Esophagus muscularis mucosa (tissue), 4 donors: ENCODE measurements around the gene ASS1.
"Not testable (repeated sequence)": the region's sequence is repeated elsewhere in the genome, so short reads cannot be mapped to it uniquely, and the experiment has no call there.

Experiments
- EP300 ChIP-seq: sonication (generic); formaldehyde crosslinking; IDR thresholded peaks from one replicate; pipeline ENCODE4 v1.6.1; 2017; ENCODE audit warnings: antibody characterized with exemption
- POLR2A ChIP-seq: fragments of 450-650 bp; IDR thresholded peaks from one replicate; pipeline ENCODE4 v1.6.1; 2017; ENCODE audit warnings: antibody characterized with exemption, moderate library complexity, mild to moderate bottlenecking, low read depth
- POLR2AphosphoS5 ChIP-seq, 2 donors: sonication (generic); formaldehyde crosslinking; IDR thresholded peaks; one replicate each; pipeline ENCODE4 v1.6.1; 2017; ENCODE audit warnings: antibody characterized with exemption in 2 of 2
- TF ChIP-seq, protein P1 (sequence below), 3 experiments: fragments of 200-600 bp in 2 of 3; fragments of 450-650 bp in 1 of 3; sonication (generic) in 2 of 3; IDR thresholded peaks; one replicate each; pipeline ENCODE4 v1.5.1; 2017 to 2019; ENCODE audit warnings: antibody characterized with exemption in 3 of 3, mild to moderate bottlenecking in 2 of 3, moderate library complexity in 1 of 3

DNA sequence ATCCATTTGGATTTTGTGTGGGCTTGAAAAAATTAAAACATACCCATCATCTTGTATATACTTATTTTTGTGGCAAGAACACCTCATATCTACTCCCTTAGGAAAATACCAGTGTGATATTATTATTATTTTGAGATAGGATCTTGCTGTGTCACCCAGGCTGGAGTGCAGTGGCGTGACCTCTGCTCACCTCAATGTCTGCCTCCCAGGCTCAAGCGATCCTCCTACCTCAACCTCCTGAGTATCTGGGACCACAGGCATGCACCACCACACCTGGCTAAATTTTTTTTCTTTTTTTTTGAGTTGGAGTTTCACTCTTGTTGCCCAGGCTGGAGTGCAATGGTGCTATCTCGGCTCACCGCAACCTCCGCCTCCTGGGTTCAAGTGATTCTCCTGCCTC, 10.1 kb upstream of the ASS1 start:
- TF ChIP-seq, protein P1, sequence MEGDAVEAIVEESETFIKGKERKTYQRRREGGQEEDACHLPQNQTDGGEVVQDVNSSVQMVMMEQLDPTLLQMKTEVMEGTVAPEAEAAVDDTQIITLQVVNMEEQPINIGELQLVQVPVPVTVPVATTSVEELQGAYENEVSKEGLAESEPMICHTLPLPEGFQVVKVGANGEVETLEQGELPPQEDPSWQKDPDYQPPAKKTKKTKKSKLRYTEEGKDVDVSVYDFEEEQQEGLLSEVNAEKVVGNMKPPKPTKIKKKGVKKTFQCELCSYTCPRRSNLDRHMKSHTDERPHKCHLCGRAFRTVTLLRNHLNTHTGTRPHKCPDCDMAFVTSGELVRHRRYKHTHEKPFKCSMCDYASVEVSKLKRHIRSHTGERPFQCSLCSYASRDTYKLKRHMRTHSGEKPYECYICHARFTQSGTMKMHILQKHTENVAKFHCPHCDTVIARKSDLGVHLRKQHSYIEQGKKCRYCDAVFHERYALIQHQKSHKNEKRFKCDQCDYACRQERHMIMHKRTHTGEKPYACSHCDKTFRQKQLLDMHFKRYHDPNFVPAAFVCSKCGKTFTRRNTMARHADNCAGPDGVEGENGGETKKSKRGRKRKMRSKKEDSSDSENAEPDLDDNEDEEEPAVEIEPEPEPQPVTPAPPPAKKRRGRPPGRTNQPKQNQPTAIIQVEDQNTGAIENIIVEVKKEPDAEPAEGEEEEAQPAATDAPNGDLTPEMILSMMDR (IDR thresholded peaks at IDR 0.05), result not testable (repeated sequence)
- TF ChIP-seq POLR2A; EP300; POLR2AphosphoS5 (IDR thresholded peaks at IDR 0.05): not testable (repeated sequence)
